ENCODE measurements around the gene DIPK1C.

DIPK1C gene

GRCh38 chr18:74435740-74436139, 21.4 kb downstream of the DIPK1C start:
- intact Hi-C loops (cut with DNase I) = no loop called here
- DNase-seq = no peak

GRCh38 chr18:74434466-74434865, 22.6 kb downstream of the DIPK1C start:
- intact Hi-C loops (cut with DNase I) = no loop called here
- no peak for DNase-seq

- DNase-seq = peak in 1 of 42 donors; percentile 23
- intact Hi-C loops (cut with DNase I) = no loop called here
These were observed 26.1 kb downstream of the DIPK1C start for GRCh38 chr18:74430806-74431571.

GRCh38 chr18:74430231-74430630, 26.9 kb downstream of the DIPK1C start:
- intact Hi-C loops (cut with DNase I) = no loop called here
- peak in 1 of 42 donors; percentile 4 for DNase-seq

GRCh38 chr18:74429096-74429495, 28.0 kb downstream of the DIPK1C start:
- intact Hi-C loops (cut with DNase I) = no loop called here
- peak in 1 of 42 donors; percentile 12 for DNase-seq

GRCh38 chr18:74427442-74428112, 29.5 kb downstream of the DIPK1C start:
- intact Hi-C loops (cut with DNase I) = no loop called here

GRCh38 chr18:74425876-74426275, 31.2 kb downstream of the DIPK1C start:
- intact Hi-C loops (cut with DNase I) = no loop called here
- peak in 1 of 42 donors; percentile 4 for DNase-seq

More at GRCh38 chr18:74427442-74428112, 29.5 kb downstream of the DIPK1C start:
- no peak for DNase-seq

- intact Hi-C loops (cut with DNase I) = no loop called here
- no peak for DNase-seq
These were observed 31.9 kb downstream of the DIPK1C start for GRCh38 chr18:74425161-74425560.

- DNase-seq = peak in 1 of 42 donors; percentile 18
These were observed 34.6 kb downstream of the DIPK1C start for GRCh38 chr18:74422541-74422940.

GRCh38 chr18:74420926-74421325, 36.2 kb downstream of the DIPK1C start:
- intact Hi-C loops (cut with DNase I) = no loop called here
- DNase-seq = no peak

More at GRCh38 chr18:74422541-74422940, 34.6 kb downstream of the DIPK1C start:
- intact Hi-C loops (cut with DNase I) = no loop called here

- peak in 4 of 42 donors; percentile 13 to 40 (median 25) for DNase-seq
- intact Hi-C loops (cut with DNase I) = no loop called here
These were observed 36.6 kb downstream of the DIPK1C start for GRCh38 chr18:74420481-74420880.

- intact Hi-C loops (cut with DNase I) = no loop called here
- DNase-seq = peak in 2 of 42 donors; percentile 4 to 8
These were observed 37.3 kb downstream of the DIPK1C start for GRCh38 chr18:74419761-74420160.

GRCh38 chr18:74418023-74418422, 39.1 kb downstream of the DIPK1C start:
- intact Hi-C loops (cut with DNase I) = no loop called here
- DNase-seq = no peak

- peak in 16 of 42 donors; percentile 6 to 54 (median 24) for DNase-seq
- intact Hi-C loops (cut with DNase I) = no loop called here
These were observed 41.0 kb downstream of the DIPK1C start for GRCh38 chr18:74416124-74416523.

GRCh38 chr18:74414953-74415515, 42.1 kb downstream of the DIPK1C start:
- peak in 2 of 42 donors; percentile 11 to 26 for DNase-seq
- intact Hi-C loops (cut with DNase I) = loop anchor here (5.0 kb wide), 1 partner anchor 37 kb away; no protein-coding TSS in a partner anchor

GRCh38 chr18:74413836-74414235, 43.3 kb downstream of the DIPK1C start:
- DNase-seq = peak in 1 of 42 donors; percentile 13
- intact Hi-C loops (cut with DNase I) = loop anchor here (5.0 kb wide), 1 partner anchor 38 kb away; no protein-coding TSS in a partner anchor

- intact Hi-C loops (cut with DNase I) = loop anchor here (5.0 kb wide), 1 partner anchor 40 kb away; no protein-coding TSS in a partner anchor
- DNase-seq = peak; percentile 67 to 91 (median 84)
These were observed 44.8 kb downstream of the DIPK1C start for GRCh38 chr18:74412116-74412880.

GRCh38 chr18:74411475-74411874, 45.6 kb downstream of the DIPK1C start:
- intact Hi-C loops (cut with DNase I) = loop anchor here (5.0 kb wide), 1 partner anchor 41 kb away; no protein-coding TSS in a partner anchor
- no peak for DNase-seq

- no peak for DNase-seq
- intact Hi-C loops (cut with DNase I) = loop anchor here (5.0 kb wide), 1 partner anchor 42 kb away; no protein-coding TSS in a partner anchor
These were observed 46.6 kb downstream of the DIPK1C start for GRCh38 chr18:74410441-74410992.

Data from head of caudate nucleus (tissue), 42 donors.